ENCODE data around the gene PLEKHG2. TPM values are rescaled to one million over a fixed set of nuclear protein-coding genes. Genes with fewer than 3 reads are reported as not detected.
A peak's percentile ranks its signal among the peaks of the same experiment; 100 is the strongest.

Gene PLEKHG2
- total and polyA plus RNA-seq, 10 donors = 8.9 to 107 (median 35.2) TPM

DNA sequence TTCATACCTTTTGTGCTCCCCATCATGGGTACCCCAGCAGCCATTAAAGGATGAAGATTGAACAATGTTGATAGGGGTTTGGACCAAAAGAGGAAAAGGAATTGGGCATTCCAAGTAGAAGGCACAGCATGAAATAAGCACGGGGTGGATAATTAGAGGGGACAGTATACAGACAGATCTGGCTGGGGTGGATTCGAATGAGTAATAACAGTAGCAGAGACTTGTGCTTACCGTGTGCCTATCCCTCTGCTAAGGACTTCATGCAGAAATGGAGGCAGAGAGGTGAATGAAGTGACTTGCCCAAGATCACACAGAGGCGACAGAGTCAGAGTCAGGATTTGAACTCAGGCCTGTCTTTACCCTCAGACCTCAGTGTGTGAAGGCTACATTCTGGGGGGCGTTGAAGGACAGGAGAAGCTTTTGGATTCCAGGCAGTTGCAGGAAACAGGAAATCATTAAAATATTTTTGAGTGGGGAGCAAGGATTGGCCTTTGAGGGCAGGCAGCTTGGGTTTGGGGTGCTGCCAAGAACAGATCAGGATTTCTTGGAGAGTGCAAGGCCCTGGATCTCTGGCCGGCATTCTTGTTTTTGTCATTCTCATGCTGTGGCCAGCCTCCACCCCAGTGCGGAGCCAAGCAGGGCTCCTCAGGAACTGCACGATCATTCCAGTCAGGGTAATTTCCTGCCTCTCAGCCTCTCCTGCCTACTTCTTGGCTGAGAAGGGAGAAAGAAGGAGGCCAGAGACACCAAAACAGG is 40.2 kb upstream of the PLEKHG2 start:
- Histone ChIP-seq H3K4me3 (no peak overlapping the region), H3K36me3 (peaks cover 3 to 100% (median 52%) of the 10 kb centered on the region in 6 donors), H3K27ac (peak overlapping the region; percentile 51 to 91 (median 88)), H3K27me3 (replicated peaks in 1 of 7) (no peaks in the 10 kb centered on the region), H3K9me3 (no peaks in the 10 kb centered on the region), H3K4me1 (peaks cover 0 to 65% (median 27%) of the 10 kb centered on the region in 6 donors)
- WGBS, 5 donors = 48 to 76% (median 64%) methylated on average over 8 of the region's 8 CpGs
- no peak for DNase-seq
- TF ChIP-seq POLR2A (IDR thresholded peaks at IDR 0.05) (no peak), CTCF (IDR thresholded peaks at IDR 0.05 in 8 of 11, conservative IDR thresholded peaks at IDR 0.05 in 3 of 11) (peak in 1 of 11 experiments; percentile 5), POLR2AphosphoS5 (IDR thresholded peaks at IDR 0.05) (peak in 2 of 3 donors; percentile 72 to 74)
- intact Hi-C loops (cut with DNase I; ENCODE audit: low total_unique reads) = no loop called here

DNA sequence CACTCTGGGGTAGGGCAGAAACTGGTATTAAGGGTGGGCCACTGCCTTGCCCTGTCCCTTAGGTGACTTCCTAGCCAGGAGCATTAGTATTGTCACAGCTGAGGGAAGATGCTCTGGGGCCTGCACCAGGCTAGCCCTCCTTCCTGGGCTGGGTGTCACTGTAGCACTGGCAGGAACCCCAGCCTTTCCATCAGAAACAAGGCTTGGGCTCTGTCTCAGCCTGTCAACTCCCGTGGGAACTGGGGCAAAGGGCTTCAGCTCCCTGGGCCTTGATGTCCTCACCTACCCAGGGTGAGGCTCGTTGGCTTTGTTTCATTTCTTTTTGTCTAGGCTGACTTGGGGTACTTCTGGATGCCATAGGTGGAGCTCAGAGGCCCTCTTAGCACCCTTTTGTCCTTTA is 39.5 kb upstream of the PLEKHG2 start:
- TF ChIP-seq CTCF (IDR thresholded peaks at IDR 0.05 in 8 of 11, conservative IDR thresholded peaks at IDR 0.05 in 3 of 11) = no peak
- TF ChIP-seq POLR2AphosphoS5 (IDR thresholded peaks at IDR 0.05) = no peak
- TF ChIP-seq POLR2A (IDR thresholded peaks at IDR 0.05) = no peak
- Histone ChIP-seq H3K9me3 (no peaks in the 10 kb centered on the region), H3K4me3 (no peak overlapping the region), H3K27ac (peak overlapping the region; percentile 51 to 91 (median 88)), H3K27me3 (replicated peaks in 1 of 7) (no peaks in the 10 kb centered on the region), H3K4me1 (peaks cover 0 to 64% (median 27%) of the 10 kb centered on the region in 6 donors), H3K36me3 (peaks cover 6 to 100% (median 59%) of the 10 kb centered on the region in 6 donors)
- no peak for DNase-seq
- 61 to 83% (median 77%) methylated on average over 2 of the region's 2 CpGs for WGBS, 5 donors
- intact Hi-C loops (cut with DNase I; ENCODE audit: low total_unique reads) = no loop called here

DNA sequence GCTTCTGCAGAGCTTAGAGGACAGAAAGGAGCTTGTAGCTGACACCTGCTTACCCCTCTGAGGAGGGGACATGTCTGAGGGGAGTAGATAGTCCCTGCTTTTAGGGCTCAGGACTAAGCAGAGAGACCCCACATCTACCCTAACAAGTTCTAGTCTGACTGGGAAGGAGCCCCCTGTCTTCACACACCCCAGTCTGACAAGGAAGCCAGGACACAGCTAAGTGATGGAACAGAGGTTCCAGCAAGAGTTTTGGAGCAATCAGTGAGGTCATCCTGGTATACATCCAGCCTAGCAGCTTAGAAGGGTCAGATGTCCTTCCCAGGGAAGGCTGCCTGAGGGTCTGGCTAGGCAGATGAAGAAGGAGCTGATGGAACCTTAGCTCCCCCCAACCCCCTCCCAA is 36.5 kb upstream of the PLEKHG2 start:
- H3K4me1 ChIP-seq = peaks cover 0 to 44% (median 21%) of the 10 kb centered on the region in 6 donors
- intact Hi-C loops (cut with DNase I; ENCODE audit: low total_unique reads) = no loop called here
- no peak overlapping the region for H3K4me3 ChIP-seq
- peak overlapping the region in 2 of 8 donors; percentile 2 to 88 for H3K27ac ChIP-seq
- no peak for DNase-seq
- TF ChIP-seq POLR2AphosphoS5 (IDR thresholded peaks at IDR 0.05) = no peak
- no peak for TF ChIP-seq CTCF (IDR thresholded peaks at IDR 0.05 in 8 of 11, conservative IDR thresholded peaks at IDR 0.05 in 3 of 11)
- no peak for TF ChIP-seq POLR2A (IDR thresholded peaks at IDR 0.05)
- H3K9me3 ChIP-seq = no peaks in the 10 kb centered on the region
- H3K36me3 ChIP-seq = peaks cover 15 to 100% (median 71%) of the 10 kb centered on the region in 6 donors
- H3K27me3 ChIP-seq (replicated peaks in 1 of 7) = no peaks in the 10 kb centered on the region

Data from spleen (tissue), 11 donors.